HepG2 (cell line): ENCODE results near the gene CYP20A1. TPM values are rescaled to one million over a fixed set of nuclear protein-coding genes. Genes with fewer than 3 reads are reported as not detected.

Experiments
- ETV6 ChIP-seq: sonication (generic); formaldehyde crosslinking; conservative IDR thresholded peaks from 2 replicates; pipeline ENCODE4 v1.4.0; 2020; ENCODE audit warnings: missing genetic modification reagents
- FOSL1 ChIP-seq: sonication (generic); formaldehyde crosslinking; IDR thresholded peaks from 2 replicates; pipeline ENCODE4 v1.9.0; 2021; ENCODE audit warnings: missing genetic modification reagents, borderline replicate concordance
- FOXC1 ChIP-seq: sonication (generic); formaldehyde crosslinking; IDR thresholded peaks from 2 replicates; pipeline ENCODE4 v1.8.0; 2022; ENCODE audit warnings: mild to moderate bottlenecking, missing genetic modification reagents, borderline replicate concordance
- HDAC1 ChIP-seq: sonication (generic); formaldehyde crosslinking; IDR thresholded peaks from 2 replicates; pipeline ENCODE4 v1.5.1; 2020; ENCODE audit warnings: mild to moderate bottlenecking, missing genetic modification reagents
- ISL2 ChIP-seq: sonication (generic); formaldehyde crosslinking; IDR thresholded peaks from 2 replicates; pipeline ENCODE4 v1.5.0; 2020; ENCODE audit warnings: missing genetic modification reagents
- KLF11 ChIP-seq: IDR thresholded peaks from 2 replicates; pipeline ENCODE4 v1.6.1; 2016; ENCODE audit warnings: missing compliant biosample characterization
- KLF16 ChIP-seq, 2 experiments: sonication (generic) in 1 of 2; formaldehyde crosslinking in 1 of 2; IDR thresholded peaks; 2 replicates each; pipeline versions ENCODE4 v1.6.1 to v1.8.0; 2016 to 2023; ENCODE audit warnings: missing genetic modification reagents in 2 of 2, missing compliant biosample characterization in 1 of 2
- MBD4 ChIP-seq: IDR thresholded peaks from 2 replicates; pipeline ENCODE4 v1.6.1; 2012; ENCODE audit warnings: low read length, inconsistent platforms, borderline replicate concordance
- RFX3 ChIP-seq: IDR thresholded peaks from 2 replicates; pipeline ENCODE4 v1.6.1; 2016; ENCODE audit warnings: missing biosample characterization, missing genetic modification reagents
- TAF1 ChIP-seq: sonication (generic); formaldehyde crosslinking; IDR thresholded peaks from 2 replicates; pipeline ENCODE4 v1.4.0; 2020; ENCODE audit warnings: missing genetic modification reagents
- TGIF2 ChIP-seq: IDR thresholded peaks from 2 replicates; pipeline ENCODE4 v1.6.1; 2016; ENCODE audit warnings: control low read depth, missing compliant biosample characterization
- ZBTB33 ChIP-seq: sonication (generic); formaldehyde crosslinking; IDR thresholded peaks from 2 replicates; pipeline ENCODE4 v1.4.0; 2020; ENCODE audit warnings: missing genetic modification reagents
- ZBTB44 ChIP-seq: sonication (generic); formaldehyde crosslinking; IDR thresholded peaks from 2 replicates; pipeline ENCODE4 v1.4.0; 2020; ENCODE audit warnings: missing genetic modification reagents
- ZBTB7A ChIP-seq: sonication (generic); formaldehyde crosslinking; IDR thresholded peaks from 2 replicates; pipeline ENCODE4 v1.8.0; 2022; ENCODE audit warnings: mild to moderate bottlenecking, missing genetic modification reagents
- ZFAT ChIP-seq: sonication (generic); formaldehyde crosslinking; conservative IDR thresholded peaks from 2 replicates; pipeline ENCODE4 v1.8.1; 2023; ENCODE audit warnings: missing genetic modification reagents, inconsistent platforms
- ZFP41 ChIP-seq: sonication (generic); formaldehyde crosslinking; IDR thresholded peaks from 2 replicates; pipeline ENCODE4 v1.4.0; 2020; ENCODE audit warnings: mild to moderate bottlenecking, missing genetic modification reagents, borderline replicate concordance
- ZFY ChIP-seq: sonication (generic); formaldehyde crosslinking; IDR thresholded peaks from 2 replicates; pipeline ENCODE4 v1.4.0; 2020; ENCODE audit warnings: missing genetic modification reagents
- ZNF292 ChIP-seq: sonication (generic); formaldehyde crosslinking; IDR thresholded peaks from 2 replicates; pipeline ENCODE4 v1.8.1; 2022; ENCODE audit warnings: mild to moderate bottlenecking, low read depth, missing genetic modification reagents, borderline replicate concordance
- ZNF30 ChIP-seq: sonication (generic); formaldehyde crosslinking; IDR thresholded peaks from 2 replicates; pipeline ENCODE4 v1.5.0; 2020; ENCODE audit warnings: mild to moderate bottlenecking, missing genetic modification reagents
- ZNF317 ChIP-seq: sonication (generic); formaldehyde crosslinking; IDR thresholded peaks from 2 replicates; pipeline ENCODE4 v1.5.0; 2020; ENCODE audit warnings: mild to moderate bottlenecking, missing genetic modification reagents
- ZNF558 ChIP-seq: sonication (generic); formaldehyde crosslinking; IDR thresholded peaks from 2 replicates; pipeline ENCODE4 v1.9.0; 2022; ENCODE audit warnings: mild to moderate bottlenecking, missing genetic modification reagents, borderline replicate concordance
- ZNF766 ChIP-seq: sonication (generic); formaldehyde crosslinking; IDR thresholded peaks from 2 replicates; pipeline ENCODE4 v1.5.0; 2020; ENCODE audit warnings: missing genetic modification reagents, borderline replicate concordance
- ZNF839 ChIP-seq: sonication (generic); formaldehyde crosslinking; IDR thresholded peaks from 2 replicates; pipeline ENCODE4 v1.4.0; 2020; ENCODE audit warnings: missing genetic modification reagents, mild to moderate bottlenecking, borderline replicate concordance
- ZSCAN22 ChIP-seq: sonication (generic); formaldehyde crosslinking; IDR thresholded peaks from 2 replicates; pipeline ENCODE4 v1.4.0; 2020; ENCODE audit warnings: mild to moderate bottlenecking, missing genetic modification reagents
- polyA plus RNA-seq, 8 experiments: library from polyadenylated mRNA; depleted of rRNA in 3 of 8; stranded (reverse) in 7 of 8; unstranded in 1 of 8; fragments of >200 nt; fragmentation: Illumina TruSeq in 4 of 8; extraction: Trizol in 4 of 8; gene quantifications; 2 replicates each; pipeline versions ENCODE4 v1.2.1 to v1.2.3, GENCODE V29; 2011 to 2016; ENCODE audit warnings: low read depth in 4 of 8, missing spikeins in 1 of 8, mixed read lengths in 1 of 8; ENCODE audit not compliant: insufficient read depth in 1 of 8
- total RNA-seq, 5 experiments: library from RNA; depleted of rRNA; stranded (reverse); fragments of >200 nt; fragmentation: Illumina TruSeq; extraction: Trizol; gene quantifications; 2 replicates each; pipeline ENCODE4 v1.2.3, GENCODE V29; 2016; ENCODE audit warnings: low read depth in 1 of 5
- TF ChIP-seq, protein P1 (sequence below): sonication (generic); formaldehyde crosslinking; IDR thresholded peaks from 2 replicates; pipeline ENCODE4 v1.4.0; 2020; ENCODE audit warnings: missing genetic modification reagents, borderline replicate concordance
- TF ChIP-seq, protein P2 (sequence below): IDR thresholded peaks from 2 replicates; pipeline ENCODE4 v1.6.1; 2012; ENCODE audit warnings: inconsistent platforms

Gene CYP20A1
- total and polyA plus RNA-seq, 2 of the 13 experiments (the other 11 are each of a cell fraction or from before 2014, with no cell fraction given), result 9.6 to 35.3 TPM

- TF ChIP-seq ETV6 (CRISPR knock-in tag) (0 out of 2 replicates have a peak, but pooled peaks have one; percentile 44), ZNF766 (peak; percentile 99), ZBTB7A (CRISPR knock-in tag) (peak; percentile 91), ZFAT (CRISPR knock-in tag) (no peak; the same call in 1 of the 2 replicates), ZNF292 (CRISPR knock-in tag) (peak; percentile 84; the same call in 1 of the 2 replicates), TAF1 (peak; percentile 91), RFX3 (CRISPR knock-in tag) (no peak), TGIF2 (CRISPR knock-in tag) (peak; percentile 18; the same call in 1 of the 2 replicates), ISL2 (peak; percentile 85), ZNF30 (peak; percentile 10; the same call in 1 of the 2 replicates), ZBTB44 (CRISPR knock-in tag) (peak; percentile 38; the same call in 1 of the 2 replicates), ZBTB33 (CRISPR knock-in tag) (peak; percentile 8; the same call in 1 of the 2 replicates), ZFY (peak; percentile 100), ZFP41 (CRISPR knock-in tag) (peak; percentile 82; the same call in 1 of the 2 replicates), HDAC1 (CRISPR knock-in tag) (peak; percentile 82), ZNF317 (CRISPR knock-in tag) (peak; percentile 92), FOXC1 (CRISPR knock-in tag) (peak; percentile 84), MBD4 (no peak), ZNF558 (peak; percentile 80; the same call in 1 of the 2 replicates), ZSCAN22 (no peak; the same call in 1 of the 2 replicates), ZNF839 (CRISPR knock-in tag) (peak; percentile 73; the same call in 1 of the 2 replicates), KLF16 (CRISPR knock-in tag; IDR thresholded peaks at IDR 0.05) (peak in 1 of 2 experiments; percentile 98; a peak in 2 of 4 replicates), FOSL1 (no peak; the same call in 1 of the 2 replicates), KLF11 (CRISPR knock-in tag) (peak; percentile 97; the same call in 1 of the 2 replicates)
- TF ChIP-seq, protein P1, sequence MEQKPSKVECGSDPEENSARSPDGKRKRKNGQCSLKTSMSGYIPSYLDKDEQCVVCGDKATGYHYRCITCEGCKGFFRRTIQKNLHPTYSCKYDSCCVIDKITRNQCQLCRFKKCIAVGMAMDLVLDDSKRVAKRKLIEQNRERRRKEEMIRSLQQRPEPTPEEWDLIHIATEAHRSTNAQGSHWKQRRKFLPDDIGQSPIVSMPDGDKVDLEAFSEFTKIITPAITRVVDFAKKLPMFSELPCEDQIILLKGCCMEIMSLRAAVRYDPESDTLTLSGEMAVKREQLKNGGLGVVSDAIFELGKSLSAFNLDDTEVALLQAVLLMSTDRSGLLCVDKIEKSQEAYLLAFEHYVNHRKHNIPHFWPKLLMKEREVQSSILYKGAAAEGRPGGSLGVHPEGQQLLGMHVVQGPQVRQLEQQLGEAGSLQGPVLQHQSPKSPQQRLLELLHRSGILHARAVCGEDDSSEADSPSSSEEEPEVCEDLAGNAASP, result peak; percentile 79
- TF ChIP-seq, protein P2, sequence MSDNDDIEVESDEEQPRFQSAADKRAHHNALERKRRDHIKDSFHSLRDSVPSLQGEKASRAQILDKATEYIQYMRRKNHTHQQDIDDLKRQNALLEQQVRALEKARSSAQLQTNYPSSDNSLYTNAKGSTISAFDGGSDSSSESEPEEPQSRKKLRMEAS, result peak; percentile 90
Measured at GRCh38 chr2:203238704-203239526, at the start of gene CYP20A1 (continued).
